Psoas muscle (tissue), 8 donors: Measurements from ENCODE around the gene MALRD1. TPM values are rescaled to one million over a fixed set of nuclear protein-coding genes. Genes with fewer than 3 reads are reported as not detected.

Experiments
- ATAC-seq, 4 donors: fragments of 200-7000 bp; cut with Tn5 transposase; one replicate each; pipeline ENCODE4 v1.9.1; 2020; ENCODE audit warnings: moderate library complexity in 3 of 4, mild to moderate bottlenecking in 2 of 4
- DNase-seq, 2 donors: peaks; one replicate each; pipeline ENCODE4 v3.0.0-alpha.2; 2020
- H3K27ac ChIP-seq: fragments of 200-600 bp; one replicate; pipeline ENCODE4 v1.8.0; 2022
- H3K27me3 ChIP-seq, 3 donors: fragments of 200-600 bp in 1 of 3; one replicate each; pipeline versions ENCODE4 v1.6.1 to v1.8.0; 2013 to 2022; ENCODE audit warnings: low read length in 2 of 3, mild to moderate bottlenecking in 2 of 3, moderate library complexity in 1 of 3; ENCODE audit not compliant: insufficient read depth in 3 of 3
- H3K36me3 ChIP-seq, 2 donors: fragments of 200-600 bp in 1 of 2; one replicate each; pipeline versions ENCODE4 v1.6.1 to v1.8.0; 2013 to 2022; ENCODE audit warnings: low read depth in 1 of 2, mild to moderate bottlenecking in 1 of 2, moderate library complexity in 1 of 2; ENCODE audit not compliant: insufficient read depth in 1 of 2
- H3K4me1 ChIP-seq: fragments of 200-600 bp; one replicate; pipeline ENCODE4 v1.8.0; 2022
- H3K4me3 ChIP-seq: fragments of 200-600 bp; one replicate; pipeline ENCODE4 v1.8.0; 2022; ENCODE audit warnings: mild to moderate bottlenecking
- H3K9me3 ChIP-seq: fragments of 200-600 bp; one replicate; pipeline ENCODE4 v1.8.0; 2022
- WGBS, 3 donors: extraction: QIAGEN DNeasy Blood & Tissue Kit; methylation state at CpG; one replicate each; pipeline versions ENCODE4 v1.1.6 to v1.1.7; 2013; 5-methylcytosine and 5-hydroxymethylcytosine counted together
- intact Hi-C, 2 donors: fragments of 100-400 bp; cut with DNase I; formaldehyde crosslinking; loops; one replicate each; pipeline versions ENCODE4 v1.11.0 to v1.14.2; 2022
- polyA plus RNA-seq, 3 donors: library from polyadenylated mRNA; stranded (reverse); fragments of 200-250 nt; gene quantifications; one replicate each; pipeline ENCODE4 v1.2.3, GENCODE V29; 2013
- total RNA-seq, 4 donors: library from RNA; stranded (reverse); fragmentation: NEBNext Ultra II Directional in 2 of 4; extraction: Animal tissue kit (Norgen Biotek cat#: 25700) in 2 of 4; gene quantifications; one replicate each; pipeline versions ENCODE4 v1.2.1 to v1.2.4, GENCODE V29; 2021 to 2023
- TF ChIP-seq, protein P1 (sequence below): fragments of 200-600 bp; IDR thresholded peaks from one replicate; pipeline ENCODE4 v1.8.0; 2022; ENCODE audit warnings: antibody characterized with exemption
- donor health status: healthy with polysubstance abuse.
- donor health status: DM: no; HTN: no; CAD: no; lungs with moderate emphysema.
- donor health status: Bipolar disorder and iron deficiency.
- donor health status: healthy.
- donor health status: DM: yes; HTN: yes; CAD: no.
- donor health status: DM: no; HTN: no; CAD: no.
- donor health status: DM: no; HTN: no; CAD: no.
- donor health status: DM: yes; HTN: yes; CAD: no.

Gene MALRD1
- total and polyA plus RNA-seq, 7 donors, result 0.12 to 0.39 (median 0.27) TPM; not detected in 3

DNA sequence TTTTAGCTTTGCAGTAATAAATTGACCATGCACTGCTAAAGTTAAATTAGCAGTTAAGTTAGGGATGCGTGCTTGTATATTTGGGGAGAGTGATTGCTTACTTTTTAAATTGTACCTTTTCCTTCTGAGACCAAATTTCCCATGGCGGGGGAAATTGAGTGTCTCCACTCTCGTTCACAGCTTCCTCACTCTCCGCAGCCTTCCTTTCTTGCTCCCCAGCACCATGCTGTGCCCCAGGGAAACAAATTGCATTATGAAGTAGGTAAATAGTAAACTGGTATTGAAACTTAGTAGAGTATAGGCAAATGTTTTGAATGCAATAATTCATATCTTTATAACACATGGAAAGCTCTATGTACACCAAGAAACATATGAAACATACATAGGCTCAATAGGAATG is 85.4 kb downstream of the MALRD1 start:
- no peak for DNase-seq
- TF ChIP-seq, protein P1, sequence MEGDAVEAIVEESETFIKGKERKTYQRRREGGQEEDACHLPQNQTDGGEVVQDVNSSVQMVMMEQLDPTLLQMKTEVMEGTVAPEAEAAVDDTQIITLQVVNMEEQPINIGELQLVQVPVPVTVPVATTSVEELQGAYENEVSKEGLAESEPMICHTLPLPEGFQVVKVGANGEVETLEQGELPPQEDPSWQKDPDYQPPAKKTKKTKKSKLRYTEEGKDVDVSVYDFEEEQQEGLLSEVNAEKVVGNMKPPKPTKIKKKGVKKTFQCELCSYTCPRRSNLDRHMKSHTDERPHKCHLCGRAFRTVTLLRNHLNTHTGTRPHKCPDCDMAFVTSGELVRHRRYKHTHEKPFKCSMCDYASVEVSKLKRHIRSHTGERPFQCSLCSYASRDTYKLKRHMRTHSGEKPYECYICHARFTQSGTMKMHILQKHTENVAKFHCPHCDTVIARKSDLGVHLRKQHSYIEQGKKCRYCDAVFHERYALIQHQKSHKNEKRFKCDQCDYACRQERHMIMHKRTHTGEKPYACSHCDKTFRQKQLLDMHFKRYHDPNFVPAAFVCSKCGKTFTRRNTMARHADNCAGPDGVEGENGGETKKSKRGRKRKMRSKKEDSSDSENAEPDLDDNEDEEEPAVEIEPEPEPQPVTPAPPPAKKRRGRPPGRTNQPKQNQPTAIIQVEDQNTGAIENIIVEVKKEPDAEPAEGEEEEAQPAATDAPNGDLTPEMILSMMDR, result no peak
- H3K4me3 ChIP-seq, result no peak overlapping the region
- H3K9me3 ChIP-seq, result no peaks in the 10 kb centered on the region
- no peak for ATAC-seq
- intact Hi-C loops, result no loop called here
- H3K4me1 ChIP-seq, result no peaks in the 10 kb centered on the region
- 68 to 76% (median 70%) methylated on average over 4 of the region's 4 CpGs for WGBS, 3 donors
- H3K27me3 ChIP-seq, result no peaks in the 10 kb centered on the region
- no peaks in the 10 kb centered on the region for H3K36me3 ChIP-seq
- H3K27ac ChIP-seq, result no peak overlapping the region

DNA sequence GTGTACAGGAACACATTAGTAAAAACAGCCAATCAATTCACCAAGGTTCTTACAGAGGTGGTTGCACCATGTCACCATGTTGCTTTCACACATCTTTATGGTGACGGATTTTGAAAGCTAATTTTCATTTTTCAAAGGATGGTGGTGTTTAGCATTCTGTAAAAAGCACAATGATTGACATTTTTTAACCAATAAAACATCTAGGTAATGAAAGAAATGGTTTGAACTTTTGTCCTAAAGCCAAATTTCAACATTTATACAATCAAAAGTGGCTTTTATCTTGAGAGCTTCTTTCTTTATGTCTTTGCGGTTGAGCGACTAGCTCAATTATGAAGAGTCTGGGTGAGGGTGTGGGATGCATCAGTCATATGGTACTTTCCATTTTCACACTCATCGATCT is 94.4 kb downstream of the MALRD1 start:
- DNase-seq, result no peak
- no peaks in the 10 kb centered on the region for H3K27me3 ChIP-seq
- no peak overlapping the region for H3K27ac ChIP-seq
- intact Hi-C loops, result no loop called here
- no peaks in the 10 kb centered on the region for H3K4me1 ChIP-seq
- no peaks in the 10 kb centered on the region for H3K9me3 ChIP-seq
- no peaks in the 10 kb centered on the region for H3K36me3 ChIP-seq
- WGBS, 3 donors, result 91 to 92% (median 91%) methylated on average over 4 of the region's 4 CpGs
- no peak for ATAC-seq
- H3K4me3 ChIP-seq, result no peak overlapping the region
- TF ChIP-seq, protein P1, result no peak

- Histone ChIP-seq H3K4me3 (no peak overlapping the region), H3K27ac (no peak overlapping the region), H3K36me3 (no peaks in the 10 kb centered on the region), H3K27me3 (no peaks in the 10 kb centered on the region), H3K9me3 (no peaks in the 10 kb centered on the region), H3K4me1 (no peaks in the 10 kb centered on the region)
- DNase-seq (no peak), ATAC-seq (no peak)
- TF ChIP-seq, protein P1, result no peak
- intact Hi-C loops, result no loop called here
- WGBS, 3 donors, result 87 to 89% (median 88%) methylated on average over 4 of the region's 4 CpGs
Observed at GRCh38 chr10:19144206-19144605, 95.6 kb downstream of the MALRD1 start.

DNA sequence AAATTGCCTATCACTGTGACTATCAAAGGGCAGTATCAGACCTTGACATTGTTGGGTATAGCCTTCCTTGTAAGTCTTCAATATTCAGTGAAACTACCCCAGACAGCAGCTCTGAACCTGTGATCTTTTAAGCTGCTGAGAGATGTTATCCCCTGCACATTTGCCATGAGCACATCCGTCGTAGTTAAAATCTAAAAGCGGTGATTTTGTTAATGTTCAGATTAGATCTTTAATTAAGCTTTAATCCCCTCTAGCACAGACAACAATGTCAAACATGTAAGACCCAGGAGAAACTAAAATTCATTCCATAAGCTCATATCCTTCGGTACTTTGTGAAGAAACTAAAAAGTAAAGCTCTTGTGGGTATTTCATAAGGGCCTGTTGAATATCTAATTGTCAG is 105.8 kb downstream of the MALRD1 start:
- Histone ChIP-seq H3K27ac (no peak overlapping the region), H3K9me3 (no peaks in the 10 kb centered on the region), H3K4me1 (no peaks in the 10 kb centered on the region), H3K27me3 (no peaks in the 10 kb centered on the region), H3K4me3 (no peak overlapping the region), H3K36me3 (no peaks in the 10 kb centered on the region)
- 80 to 93% (median 91%) methylated on average over 4 of the region's 4 CpGs for WGBS, 3 donors
- TF ChIP-seq, protein P1, result no peak
- intact Hi-C loops, result no loop called here
- DNase-seq, result no peak
- no peak for ATAC-seq

DNA sequence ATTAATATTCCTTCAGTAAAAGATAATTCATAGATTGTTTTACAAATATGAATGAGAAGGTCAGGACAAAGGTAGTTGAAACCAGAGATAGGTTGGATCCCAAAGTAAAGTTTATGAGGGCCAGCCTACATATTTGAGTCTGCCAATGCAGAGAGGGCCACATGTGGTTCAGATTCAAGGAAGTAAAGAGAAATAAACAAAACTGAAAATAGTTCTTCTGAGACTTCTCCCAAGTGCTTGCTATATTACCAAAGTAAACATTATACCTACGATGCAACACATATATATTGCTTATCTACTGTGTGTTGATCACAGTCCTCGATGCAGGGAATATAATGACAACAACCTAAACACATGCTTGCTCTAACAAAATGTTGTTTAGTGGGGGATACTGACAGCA is 109.8 kb downstream of the MALRD1 start:
- H3K27me3 ChIP-seq, result no peaks in the 10 kb centered on the region

More for the DNA sequence above, 109.8 kb downstream of the MALRD1 start:
- intact Hi-C loops, result no loop called here
- Histone ChIP-seq H3K4me3 (no peak overlapping the region), H3K9me3 (no peaks in the 10 kb centered on the region), H3K36me3 (no peaks in the 10 kb centered on the region), H3K27ac (no peak overlapping the region), H3K4me1 (no peaks in the 10 kb centered on the region)
- no peak for DNase-seq
- TF ChIP-seq, protein P1, result no peak
- no peak for ATAC-seq
- 74 to 81% (median 80%) methylated on average over 2 of the region's 2 CpGs for WGBS, 3 donors
